Measurements from ENCODE around the gene ATP4B.
"Not testable (repeated sequence)": the region's sequence is repeated elsewhere in the genome, so short reads cannot be mapped to it uniquely, and the experiment has no call there.

Gene ATP4B

DNA sequence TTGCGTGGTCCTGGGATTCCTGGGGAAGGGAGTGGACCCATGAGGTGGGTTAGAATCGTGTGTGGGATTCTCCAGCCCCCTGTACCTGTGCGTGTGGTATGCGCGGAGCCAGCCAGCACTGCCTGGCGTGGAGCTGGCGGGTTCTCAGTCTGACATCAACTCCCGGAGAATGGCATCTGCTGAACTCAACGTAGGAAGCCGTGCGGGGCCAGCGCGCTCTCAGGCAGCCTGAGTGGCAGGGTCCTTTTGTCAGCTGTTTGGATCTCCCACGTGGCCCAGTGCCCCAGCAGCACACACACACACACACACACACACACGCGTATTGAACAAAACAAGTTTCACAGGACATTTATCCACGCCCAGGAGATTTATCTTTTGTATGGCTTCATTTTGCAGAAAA, 28.1 kb downstream of the ATP4B start:
- in situ Hi-C loops (cut with MboI; ENCODE audit: low pct_unique_long_range_greater_than_20kb, low sequenced_read_pairs), result no loop called here
- DNase-seq, result no peak

DNA sequence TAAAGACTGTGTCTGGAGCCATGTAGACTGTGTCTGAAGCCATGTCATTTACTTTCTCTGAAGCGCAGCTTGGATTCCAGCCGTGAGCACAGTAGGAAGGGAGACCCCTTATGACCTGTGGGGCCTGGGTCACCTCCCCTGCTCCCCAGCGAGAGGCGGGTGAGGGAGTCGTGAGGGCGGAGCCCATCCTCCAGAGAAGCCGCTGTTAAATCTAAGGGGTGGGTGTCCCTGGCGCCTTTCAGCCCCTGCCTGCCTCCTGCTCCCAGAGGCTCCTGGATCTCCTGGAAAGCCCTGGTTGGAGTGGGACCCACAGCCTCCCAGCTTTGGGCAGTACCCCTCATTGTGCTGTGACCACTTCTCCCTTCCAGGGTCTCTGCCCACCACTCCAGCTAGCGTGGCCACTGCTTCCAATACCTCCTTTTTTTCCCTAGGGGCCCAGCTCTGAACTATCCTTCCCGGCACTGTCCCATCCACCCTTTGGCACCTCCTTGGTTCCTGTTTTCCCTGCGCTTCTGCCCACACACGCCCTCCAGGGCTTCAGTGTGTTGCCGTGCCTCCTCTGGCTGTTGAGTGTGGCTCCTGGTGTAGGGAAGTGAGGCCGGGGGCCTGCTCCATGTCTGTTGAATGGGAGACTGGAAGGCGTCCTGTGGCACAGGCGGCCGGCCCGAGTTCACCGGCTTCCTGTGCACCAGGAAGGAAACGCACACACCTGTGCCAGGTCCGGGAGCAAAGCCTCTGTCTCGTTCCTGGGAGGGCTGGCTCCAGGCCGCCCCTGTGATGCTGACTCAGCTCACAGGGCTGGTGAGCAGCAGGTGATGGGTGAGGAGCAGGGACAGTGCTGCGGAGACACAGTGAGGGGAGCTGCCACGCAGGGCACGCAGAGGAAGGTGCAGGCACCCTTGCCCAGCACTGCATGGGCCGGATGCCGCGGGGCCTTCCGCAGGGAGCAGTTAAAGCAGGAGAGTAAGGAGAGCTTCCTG, 29.4 kb downstream of the ATP4B start:
- DNase-seq, result no peak
- in situ Hi-C loops (cut with MboI; ENCODE audit: low pct_unique_long_range_greater_than_20kb, low sequenced_read_pairs), result no loop called here

GRCh38 chr13:113627136-113627535, 30.9 kb downstream of the ATP4B start:
- DNase-seq, result no peak
- in situ Hi-C loops (cut with MboI; ENCODE audit: low pct_unique_long_range_greater_than_20kb, low sequenced_read_pairs), result no loop called here

GRCh38 chr13:113625965-113626721, 31.9 kb downstream of the ATP4B start:
- DNase-seq, result peak; percentile 15
- in situ Hi-C loops (cut with MboI; ENCODE audit: low pct_unique_long_range_greater_than_20kb, low sequenced_read_pairs), result no loop called here

DNA sequence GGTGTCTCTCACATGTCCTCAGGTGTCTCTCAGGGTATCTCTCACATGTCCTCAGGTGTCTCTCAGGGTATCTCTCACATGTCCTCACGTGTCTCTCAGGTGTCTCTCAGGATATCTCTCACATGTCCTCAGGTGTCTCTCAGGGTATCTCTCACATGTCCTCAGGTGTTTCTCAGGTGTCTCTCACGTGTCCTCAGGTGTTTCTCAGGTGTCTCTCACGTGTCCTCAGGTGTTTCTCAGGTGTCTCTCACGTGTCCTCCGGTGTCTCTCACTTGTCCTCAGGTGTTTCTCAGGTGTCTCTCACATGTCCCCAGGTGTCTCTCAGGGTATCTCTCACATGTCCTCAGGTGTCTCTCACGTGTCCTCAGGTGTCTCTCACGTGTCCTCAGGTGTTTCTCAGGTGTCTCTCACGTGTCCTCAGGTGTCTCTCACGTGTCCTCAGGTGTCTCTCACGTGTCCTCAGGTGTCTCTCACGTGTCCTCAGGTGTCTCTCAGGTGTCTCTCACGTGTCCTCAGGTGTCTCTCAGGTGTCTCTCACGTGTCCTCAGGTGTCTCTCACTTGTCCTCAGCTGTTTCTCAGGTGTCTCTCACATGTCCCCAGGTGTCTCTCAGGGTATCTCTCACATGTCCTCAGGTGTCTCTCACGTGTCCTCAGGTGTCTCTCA, 33.2 kb downstream of the ATP4B start:
- DNase-seq; in situ Hi-C loops (cut with MboI; ENCODE audit: low pct_unique_long_range_greater_than_20kb, low sequenced_read_pairs): not testable (repeated sequence)

- DNase-seq, result no peak
- in situ Hi-C loops (cut with MboI; ENCODE audit: low pct_unique_long_range_greater_than_20kb, low sequenced_read_pairs), result no loop called here
These were observed 33.8 kb downstream of the ATP4B start for GRCh38 chr13:113624235-113624587.

DNA sequence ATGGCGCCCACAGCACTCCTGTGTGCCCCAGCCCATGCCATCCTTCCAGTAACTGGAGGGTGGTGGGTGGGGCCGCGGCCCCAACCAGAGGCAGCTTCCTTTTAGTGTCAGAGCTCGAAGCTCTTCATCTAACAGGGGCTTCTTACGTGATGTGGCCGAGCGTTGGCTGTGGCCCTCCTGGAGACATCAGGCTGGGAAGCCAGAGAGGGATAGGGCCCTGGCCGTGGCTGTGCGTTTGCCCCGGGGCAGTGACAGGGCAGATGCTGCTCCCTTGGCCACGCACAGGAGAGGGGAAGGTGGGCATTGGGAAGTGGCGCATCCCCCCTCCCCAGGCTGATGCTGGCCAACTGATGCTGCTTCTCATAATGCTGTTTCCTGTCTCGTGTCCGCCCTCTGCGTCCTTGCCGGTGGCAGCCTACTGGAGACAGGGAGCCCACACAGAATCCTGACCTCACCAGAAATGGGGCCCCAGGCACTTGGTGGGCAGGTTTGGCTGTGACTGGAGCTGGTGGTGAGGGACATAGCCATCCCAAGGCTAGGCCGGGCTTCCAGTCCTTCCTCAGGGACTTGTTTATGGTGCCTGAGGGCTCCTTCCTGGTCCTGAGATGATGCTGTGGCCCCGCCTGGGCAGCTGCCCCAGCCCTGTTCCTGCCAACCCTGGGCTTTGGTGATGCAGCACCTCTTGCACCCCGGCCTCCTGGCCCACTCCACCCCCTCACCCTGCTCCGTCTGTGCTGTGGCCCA, 34.3 kb downstream of the ATP4B start:
- DNase-seq, result no peak
- in situ Hi-C loops (cut with MboI; ENCODE audit: low pct_unique_long_range_greater_than_20kb, low sequenced_read_pairs), result no loop called here

- in situ Hi-C loops (cut with MboI; ENCODE audit: low pct_unique_long_range_greater_than_20kb, low sequenced_read_pairs), result no loop called here
- DNase-seq, result no peak
These were observed 35.1 kb downstream of the ATP4B start for GRCh38 chr13:113622791-113623490.

GRCh38 chr13:113621986-113622550, 35.9 kb downstream of the ATP4B start:
- DNase-seq; in situ Hi-C loops (cut with MboI; ENCODE audit: low pct_unique_long_range_greater_than_20kb, low sequenced_read_pairs): not testable (repeated sequence)

GRCh38 chr13:113621498-113621897, 36.5 kb downstream of the ATP4B start:
- in situ Hi-C loops (cut with MboI; ENCODE audit: low pct_unique_long_range_greater_than_20kb, low sequenced_read_pairs); DNase-seq: not testable (repeated sequence)

GRCh38 chr13:113621046-113621445, 37.0 kb downstream of the ATP4B start:
- in situ Hi-C loops (cut with MboI; ENCODE audit: low pct_unique_long_range_greater_than_20kb, low sequenced_read_pairs), result no loop called here
- no peak for DNase-seq

DNA sequence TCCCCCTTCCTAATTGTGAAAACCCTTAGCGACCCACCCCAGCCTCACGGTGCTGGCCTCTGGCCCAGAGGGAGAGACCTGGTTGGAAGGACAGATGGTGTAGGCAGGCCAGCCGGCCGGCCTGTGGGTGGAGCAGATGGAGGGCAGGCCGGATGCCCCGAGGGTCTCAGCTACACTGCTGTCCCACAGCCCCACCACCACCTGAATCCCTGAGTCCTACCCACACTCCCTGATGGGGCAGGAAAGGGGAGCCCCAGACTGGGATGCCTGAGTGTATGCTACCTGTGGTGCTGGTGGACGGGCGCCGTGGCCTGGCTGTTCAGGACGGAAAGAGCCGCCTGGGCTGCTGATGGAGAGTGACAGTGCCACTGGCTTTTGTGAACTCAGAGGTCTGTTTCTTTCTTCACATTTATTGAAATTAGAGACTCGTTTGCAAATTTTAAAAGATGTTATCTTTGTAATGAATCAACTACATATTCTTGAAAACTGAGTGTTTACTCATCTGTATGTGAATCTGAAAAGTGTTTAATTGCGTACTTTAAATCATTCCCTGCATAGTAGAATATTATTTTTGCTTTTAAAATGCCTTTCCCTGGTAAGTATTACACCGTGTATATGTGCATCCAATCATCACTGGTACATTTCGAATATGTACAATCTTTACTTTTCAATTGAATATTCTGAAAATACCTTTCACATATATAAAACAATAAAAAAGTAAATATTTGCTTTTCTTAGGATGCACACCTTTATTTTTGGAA, 37.8 kb downstream of the ATP4B start:
- in situ Hi-C loops (cut with MboI; ENCODE audit: low pct_unique_long_range_greater_than_20kb, low sequenced_read_pairs), result no loop called here

DNA sequence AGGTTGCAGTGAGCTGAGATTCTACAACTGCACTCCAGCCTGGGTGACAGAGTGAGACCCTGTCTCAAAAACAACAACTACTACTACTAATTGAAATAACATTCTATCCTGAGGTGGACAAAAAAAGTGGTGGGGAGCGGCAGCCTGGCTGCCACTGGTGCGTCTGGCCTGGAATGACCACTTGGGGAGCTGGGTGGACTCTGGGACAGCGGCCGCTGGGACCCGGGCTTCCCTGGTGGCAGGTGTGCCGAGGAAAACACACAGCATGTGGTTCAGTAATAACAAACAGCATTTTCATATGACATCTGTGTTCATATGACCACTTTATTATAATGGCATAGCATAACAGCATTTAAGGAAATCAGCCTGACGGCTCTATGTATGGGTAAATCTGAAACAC, 39.5 kb downstream of the ATP4B start:
- in situ Hi-C loops (cut with MboI; ENCODE audit: low pct_unique_long_range_greater_than_20kb, low sequenced_read_pairs), result no loop called here

More for the DNA sequence above, 37.8 kb downstream of the ATP4B start:
- DNase-seq, result no peak

GRCh38 chr13:113617961-113618360, 40.0 kb downstream of the ATP4B start:
- DNase-seq, result no peak
- in situ Hi-C loops (cut with MboI; ENCODE audit: low pct_unique_long_range_greater_than_20kb, low sequenced_read_pairs), result no loop called here

More for the DNA sequence above, 39.5 kb downstream of the ATP4B start:
- DNase-seq, result no peak

- in situ Hi-C loops (cut with MboI; ENCODE audit: low pct_unique_long_range_greater_than_20kb, low sequenced_read_pairs), result no loop called here
- peak; percentile 32 for DNase-seq
These were observed 40.8 kb downstream of the ATP4B start for GRCh38 chr13:113616991-113617749.

DNA sequence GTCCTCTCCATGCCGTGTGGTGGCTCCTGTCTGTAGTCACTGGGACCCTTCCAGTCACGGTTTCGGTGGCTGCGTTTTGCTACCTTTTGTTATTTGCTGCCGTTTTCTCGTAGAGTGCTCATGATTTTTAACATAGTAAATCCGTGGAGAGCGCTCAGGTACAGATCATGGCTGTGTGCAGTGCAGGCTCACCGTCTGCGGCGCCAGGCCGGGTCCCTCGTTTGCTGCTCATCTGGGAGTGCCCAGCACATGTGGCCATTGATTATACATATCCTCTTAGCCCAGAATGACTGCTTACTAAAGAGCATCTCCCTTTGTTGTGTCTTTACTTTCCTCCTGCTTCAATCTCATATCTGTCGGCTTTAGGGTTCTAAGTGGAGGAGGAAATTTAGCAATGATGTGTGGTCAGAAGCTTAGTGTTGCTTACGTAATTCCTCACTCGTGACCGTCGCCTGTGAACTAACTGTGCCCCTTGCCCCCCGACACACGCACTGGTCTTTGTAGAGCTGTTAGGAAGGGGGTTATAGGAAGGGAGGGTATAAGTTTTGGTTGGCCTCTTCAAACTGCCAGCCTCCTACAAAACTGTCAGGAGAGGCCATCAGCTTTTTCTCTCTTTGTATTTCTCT, 41.6 kb downstream of the ATP4B start:
- DNase-seq, result peak; percentile 28
- in situ Hi-C loops (cut with MboI; ENCODE audit: low pct_unique_long_range_greater_than_20kb, low sequenced_read_pairs), result no loop called here

Data from KBM-7 (cell line).